Lung (tissue), 12 donors: ENCODE measurements around the gene PDE4B. TPM values are rescaled to one million over a fixed set of nuclear protein-coding genes. Genes with fewer than 3 reads are reported as not detected.

Experiments used
- ATAC-seq: fragments of 200-7000 bp; cut with Tn5 transposase; one replicate; pipeline ENCODE4 v1.9.1; 2020; ENCODE audit warnings: moderate number of reproducible peaks; ENCODE audit not compliant: insufficient read depth, low FRiP score
- DNase-seq, 3 donors: peaks; one replicate each; pipeline ENCODE4 v3.0.0-alpha.2; 2013 to 2017
- H3K27ac ChIP-seq, 2 donors: one replicate each; pipeline ENCODE4 v1.5.1; 2013; ENCODE audit warnings: mild to moderate bottlenecking in 2 of 2, moderate library complexity in 2 of 2, control low read depth in 1 of 2, inconsistent platforms in 1 of 2, low read depth in 1 of 2, low read length in 1 of 2
- H3K27me3 ChIP-seq, 3 donors: one replicate each; pipeline ENCODE4 v1.5.1; 2013; ENCODE audit warnings: low read length in 2 of 3; ENCODE audit not compliant: control insufficient read depth in 3 of 3, insufficient read depth in 3 of 3
- H3K36me3 ChIP-seq, 4 donors: one replicate each; pipeline ENCODE4 v1.5.1; 2013; ENCODE audit warnings: low read length in 4 of 4, mild to moderate bottlenecking in 1 of 4, moderate library complexity in 1 of 4; ENCODE audit not compliant: control insufficient read depth in 4 of 4, insufficient read depth in 4 of 4
- H3K4me1 ChIP-seq, 5 donors: one replicate each; pipeline ENCODE4 v1.5.1; 2013; ENCODE audit warnings: low read length in 5 of 5, mild to moderate bottlenecking in 2 of 5, moderate library complexity in 1 of 5; ENCODE audit not compliant: control insufficient read depth in 5 of 5, insufficient read depth in 5 of 5
- H3K4me3 ChIP-seq: one replicate; pipeline ENCODE4 v1.5.1; 2013; ENCODE audit warnings: mild to moderate bottlenecking, control low read depth, moderate library complexity
- H3K9ac ChIP-seq, 2 donors: one replicate each; pipeline ENCODE4 v1.5.1; 2013; ENCODE audit warnings: low read length in 2 of 2, control low read depth in 1 of 2; ENCODE audit not compliant: insufficient read depth in 1 of 2
- H3K9me3 ChIP-seq, 4 donors: one replicate each; pipeline ENCODE4 v1.5.1; 2013; ENCODE audit warnings: low read length in 3 of 4, mild to moderate bottlenecking in 1 of 4, moderate library complexity in 1 of 4; ENCODE audit not compliant: control insufficient read depth in 4 of 4, insufficient read depth in 3 of 4
- CTCF ChIP-seq: IDR thresholded peaks from 2 replicates; pipeline ENCODE4 v1.5.1; 2012; ENCODE audit warnings: mild to moderate bottlenecking; ENCODE audit errors: control extremely low read depth, extremely low read depth
- WGBS, 2 donors: extraction: QIAGEN DNeasy Blood & Tissue Kit; methylation state at CpG; one replicate each; pipeline ENCODE4 v1.1.7; 2013; 5-methylcytosine and 5-hydroxymethylcytosine counted together
- polyA plus RNA-seq, 2 donors: library from polyadenylated mRNA; stranded (reverse); fragments of 200-250 nt; gene quantifications; one replicate each; pipeline ENCODE4 v1.2.1, GENCODE V29; 2013
- total RNA-seq, 2 donors: library from RNA; depleted of rRNA in 1 of 2; stranded (reverse); fragments of >200 nt in 1 of 2; gene quantifications; one replicate each; pipeline ENCODE4 v1.2.1, GENCODE V29; 2014 to 2021
- donor health status: control.
- donor health status: control.
- donor health status: Bipolar disorder and iron deficiency.
- donor health status: healthy.
- donor health status: DM: yes; HTN: yes; CAD: no.

The PDE4B gene
- total and polyA plus RNA-seq, 4 donors, result 4.0 to 96.2 (median 20.2) TPM

GRCh38 chr1:66240491-66241484 is 448.1 kb downstream of the PDE4B start:
- peaks cover 0 to 5% (median 0%) of the 10 kb centered on the region in 5 donors for H3K4me1 ChIP-seq

GRCh38 chr1:66242646-66243547 is 450.2 kb downstream of the PDE4B start:
- ATAC-seq, result peak; percentile 94
- Histone ChIP-seq H3K9me3 (no peaks in the 10 kb centered on the region), H3K36me3 (no peaks in the 10 kb centered on the region), H3K4me3 (no peak overlapping the region), H3K4me1 (peaks cover 0 to 13% (median 0%) of the 10 kb centered on the region in 5 donors), H3K27me3 (no peaks in the 10 kb centered on the region), H3K27ac (no peak overlapping the region), H3K9ac (no peak overlapping the region)
- WGBS, 2 donors, result 43 to 46% methylated on average over 6 of the region's 6 CpGs
- peak; percentile 99 for TF ChIP-seq CTCF
- peak; percentile 91 to 93 (median 91) for DNase-seq

More at GRCh38 chr1:66240491-66241484, 448.1 kb downstream of the PDE4B start:
- no peak overlapping the region for H3K4me3 ChIP-seq
- H3K27ac ChIP-seq, result no peak overlapping the region
- H3K27me3 ChIP-seq, result no peaks in the 10 kb centered on the region
- H3K36me3 ChIP-seq, result no peaks in the 10 kb centered on the region
- no peak for ATAC-seq
- peak in 1 of 3 donors; percentile 31 for DNase-seq
- no peaks in the 10 kb centered on the region for H3K9me3 ChIP-seq
- no peak for TF ChIP-seq CTCF
- no peak overlapping the region for H3K9ac ChIP-seq
- 83 to 90% methylated on average over 6 of the region's 6 CpGs for WGBS, 2 donors

- H3K9ac ChIP-seq, result no peak overlapping the region
- ATAC-seq (no peak), DNase-seq (no peak)
- H3K9me3 ChIP-seq, result no peaks in the 10 kb centered on the region
- no peak overlapping the region for H3K4me3 ChIP-seq
- no peak for TF ChIP-seq CTCF
- no peaks in the 10 kb centered on the region for H3K36me3 ChIP-seq
- no peak overlapping the region for H3K27ac ChIP-seq
- H3K4me1 ChIP-seq, result peaks cover 0 to 13% (median 0%) of the 10 kb centered on the region in 5 donors
- 69 to 76% methylated on average over 2 of the region's 2 CpGs for WGBS, 2 donors
- H3K27me3 ChIP-seq, result no peaks in the 10 kb centered on the region
These were observed 450.9 kb downstream of the PDE4B start for GRCh38 chr1:66243548-66244130.
